SK-N-MC (cell line): ENCODE measurements around the gene LY86.

ENCODE experiments used
- EZH2 ChIP-seq: fragments of 200-600 bp; sonication (generic); IDR thresholded peaks from one replicate; pipeline ENCODE4 v1.6.1; 2017; ENCODE audit warnings: antibody characterized with exemption
- POLR2AphosphoS5 ChIP-seq: IDR thresholded peaks from 2 replicates; pipeline ENCODE4 v1.6.1; 2012; ENCODE audit warnings: mild to moderate bottlenecking, low read depth, low read length, borderline replicate concordance

- TF ChIP-seq EZH2, result no peak
- no peak for TF ChIP-seq POLR2AphosphoS5
Observed at GRCh38 chr6:6547110-6547879, 41.2 kb upstream of the LY86 start.
